Muscle layer of duodenum (tissue), 2 donors: ENCODE results near the gene VTI1A.

Experiments
- H3K27ac ChIP-seq: one replicate; pipeline ENCODE4 v1.7.0; 2013; ENCODE audit warnings: mild to moderate bottlenecking, low read length
- H3K27me3 ChIP-seq: one replicate; pipeline ENCODE4 v1.7.0; 2013; ENCODE audit warnings: low read depth, mild to moderate bottlenecking, control low read depth, low read length
- H3K36me3 ChIP-seq, 2 donors: one replicate each; pipeline ENCODE4 v1.7.0; 2013; ENCODE audit warnings: low read length in 2 of 2, control low read depth in 1 of 2, mild to moderate bottlenecking in 1 of 2; ENCODE audit not compliant: insufficient read depth in 2 of 2, control insufficient read depth in 1 of 2
- H3K4me1 ChIP-seq, 2 donors: one replicate each; pipeline ENCODE4 v1.7.0; 2013; ENCODE audit warnings: low read length in 2 of 2, mild to moderate bottlenecking in 2 of 2, control low read depth in 1 of 2, moderate library complexity in 1 of 2; ENCODE audit not compliant: insufficient read depth in 2 of 2, control insufficient read depth in 1 of 2
- H3K4me3 ChIP-seq, 2 donors: one replicate each; pipeline ENCODE4 v1.7.0; 2013; ENCODE audit warnings: low read length in 2 of 2, low read depth in 1 of 2, mild to moderate bottlenecking in 1 of 2
- H3K9me3 ChIP-seq, 2 donors: one replicate each; pipeline ENCODE4 v1.7.0; 2013; ENCODE audit warnings: low read length in 2 of 2, control low read depth in 1 of 2, mild to moderate bottlenecking in 1 of 2; ENCODE audit not compliant: control insufficient read depth in 1 of 2
- donor health status: healthy.

VTI1A gene

DNA sequence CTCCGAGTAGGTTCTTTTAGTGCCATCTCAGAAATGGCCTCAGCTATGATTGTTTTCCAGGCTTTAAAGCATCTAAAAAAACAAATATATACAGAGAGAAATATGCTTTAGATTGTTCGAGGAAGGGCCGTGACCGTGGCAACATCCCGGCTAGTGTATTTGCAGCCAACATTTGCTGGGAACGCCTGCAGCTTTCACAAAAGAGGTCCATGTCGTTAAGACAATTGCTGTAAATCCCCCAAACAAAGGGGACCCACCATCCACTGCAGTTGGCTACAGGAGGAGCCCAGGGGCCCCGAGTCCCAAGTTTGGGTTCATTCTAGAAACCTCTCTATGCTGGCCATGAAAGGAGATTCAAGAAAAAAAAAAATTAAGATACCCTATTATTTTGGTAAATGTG lies 350.2 kb downstream of the VTI1A start:
- H3K36me3 ChIP-seq = no peaks in the 10 kb centered on the region
- no peaks in the 10 kb centered on the region for H3K27me3 ChIP-seq
- H3K27ac ChIP-seq = no peak overlapping the region
- no peak overlapping the region for H3K4me3 ChIP-seq
- H3K4me1 ChIP-seq = no peaks in the 10 kb centered on the region
- H3K9me3 ChIP-seq = no peaks in the 10 kb centered on the region

- Histone ChIP-seq H3K27ac (no peak overlapping the region), H3K4me1 (no peaks in the 10 kb centered on the region), H3K4me3 (no peak overlapping the region), H3K9me3 (no peaks in the 10 kb centered on the region), H3K36me3 (no peaks in the 10 kb centered on the region), H3K27me3 (no peaks in the 10 kb centered on the region)
Measured at GRCh38 chr10:112797855-112798254, 350.8 kb downstream of the VTI1A start.

GRCh38 chr10:112799038-112799437 lies 352.0 kb downstream of the VTI1A start:
- no peak overlapping the region for H3K27ac ChIP-seq
- no peaks in the 10 kb centered on the region for H3K27me3 ChIP-seq
- no peaks in the 10 kb centered on the region for H3K36me3 ChIP-seq
- no peak overlapping the region for H3K4me3 ChIP-seq
- H3K9me3 ChIP-seq = no peaks in the 10 kb centered on the region
- H3K4me1 ChIP-seq = no peaks in the 10 kb centered on the region

- H3K9me3 ChIP-seq = no peaks in the 10 kb centered on the region
- H3K27ac ChIP-seq = no peak overlapping the region
- H3K27me3 ChIP-seq = no peaks in the 10 kb centered on the region
- no peaks in the 10 kb centered on the region for H3K4me1 ChIP-seq
- no peaks in the 10 kb centered on the region for H3K36me3 ChIP-seq
- no peak overlapping the region for H3K4me3 ChIP-seq
Measured at GRCh38 chr10:112799726-112800510, 352.9 kb downstream of the VTI1A start.

DNA sequence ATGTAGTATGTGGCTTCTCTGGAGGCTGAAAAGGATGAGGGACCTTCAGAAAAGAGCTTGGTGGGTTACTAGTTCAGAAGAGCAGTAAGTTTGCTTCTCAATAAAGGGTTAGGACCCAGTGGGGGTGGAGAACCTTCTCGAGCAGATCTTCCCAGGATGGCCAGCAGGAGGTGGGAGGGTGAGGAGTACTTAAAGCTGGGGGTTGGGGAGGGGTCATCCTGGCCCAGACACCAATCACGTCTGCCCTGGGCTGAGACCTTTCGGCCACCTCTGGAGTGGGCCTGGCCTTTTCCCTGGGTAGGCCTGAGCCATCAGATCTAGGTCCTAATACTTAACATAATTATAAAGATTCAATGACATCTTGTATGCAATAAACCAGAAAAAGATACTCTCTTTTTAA lies 354.0 kb downstream of the VTI1A start:
- no peaks in the 10 kb centered on the region for H3K27me3 ChIP-seq
- H3K4me1 ChIP-seq = no peaks in the 10 kb centered on the region
- H3K27ac ChIP-seq = no peak overlapping the region
- no peak overlapping the region for H3K4me3 ChIP-seq
- no peaks in the 10 kb centered on the region for H3K36me3 ChIP-seq
- H3K9me3 ChIP-seq = no peaks in the 10 kb centered on the region

DNA sequence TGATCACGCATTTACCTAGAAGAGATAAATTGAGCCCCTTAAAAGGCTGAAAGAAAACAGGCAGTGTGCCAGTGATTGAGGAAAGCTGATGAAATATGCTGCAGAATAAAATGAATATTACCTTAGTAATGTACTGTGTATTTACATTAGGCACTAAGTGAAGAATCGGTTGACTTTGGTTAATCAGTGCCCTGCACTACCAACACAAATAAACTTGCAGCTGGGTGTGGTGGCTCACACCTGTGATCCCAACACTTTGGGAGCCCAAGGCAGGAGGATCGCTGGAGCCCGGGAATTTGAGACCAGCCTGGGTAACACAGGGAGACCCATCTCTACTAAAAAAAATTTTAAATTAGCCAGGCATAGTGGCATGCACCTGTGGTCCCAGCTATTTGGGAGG lies 354.7 kb downstream of the VTI1A start:
- no peak overlapping the region for H3K27ac ChIP-seq
- H3K9me3 ChIP-seq = no peaks in the 10 kb centered on the region
- no peaks in the 10 kb centered on the region for H3K27me3 ChIP-seq
- H3K4me1 ChIP-seq = no peaks in the 10 kb centered on the region
- no peak overlapping the region for H3K4me3 ChIP-seq
- no peaks in the 10 kb centered on the region for H3K36me3 ChIP-seq

- H3K4me1 ChIP-seq = no peaks in the 10 kb centered on the region
- no peak overlapping the region for H3K4me3 ChIP-seq
- H3K27ac ChIP-seq = no peak overlapping the region
- H3K27me3 ChIP-seq = no peaks in the 10 kb centered on the region
- H3K36me3 ChIP-seq = no peaks in the 10 kb centered on the region
- no peaks in the 10 kb centered on the region for H3K9me3 ChIP-seq
Measured at GRCh38 chr10:112802411-112803022, 355.5 kb downstream of the VTI1A start.

DNA sequence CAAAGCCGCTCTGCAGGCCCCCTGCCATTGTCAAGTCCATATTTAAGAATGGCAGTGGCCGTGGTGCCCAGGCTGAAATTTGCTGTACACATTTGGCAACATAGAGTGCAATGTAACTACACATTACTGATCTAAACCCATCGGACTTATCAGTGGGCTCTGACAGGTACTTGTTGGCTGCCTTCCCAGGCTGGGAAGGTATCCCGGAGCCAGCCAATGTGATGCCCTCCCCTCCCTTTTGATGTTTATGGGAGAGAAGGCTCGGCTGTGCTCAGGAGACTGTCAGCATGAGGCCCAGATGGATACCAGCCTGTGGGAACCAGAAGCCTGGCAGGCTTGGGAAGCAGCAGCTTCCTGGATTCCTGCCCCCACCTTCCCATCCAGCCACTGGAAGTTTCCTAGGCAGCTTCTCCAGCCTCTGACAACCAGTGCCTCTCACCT lies 357.0 kb downstream of the VTI1A start:
- no peaks in the 10 kb centered on the region for H3K9me3 ChIP-seq
- H3K4me1 ChIP-seq = no peaks in the 10 kb centered on the region
- no peak overlapping the region for H3K4me3 ChIP-seq
- no peaks in the 10 kb centered on the region for H3K27me3 ChIP-seq
- no peak overlapping the region for H3K27ac ChIP-seq
- no peaks in the 10 kb centered on the region for H3K36me3 ChIP-seq

DNA sequence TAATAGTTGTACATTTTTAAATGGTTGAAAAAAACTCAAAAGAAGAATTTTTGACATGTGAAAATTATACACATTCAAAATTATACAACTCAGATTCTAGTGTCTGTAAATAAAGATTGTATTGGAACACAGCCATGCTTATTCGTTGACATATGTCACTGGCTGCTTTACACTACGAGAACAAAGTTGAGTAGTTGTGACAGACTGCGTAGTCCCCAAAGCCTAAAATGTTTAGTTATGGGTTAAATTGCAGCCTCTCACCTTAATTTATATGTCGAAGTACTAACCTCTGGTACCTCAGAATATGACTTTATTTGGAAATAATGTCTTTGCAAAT lies 358.2 kb downstream of the VTI1A start:
- H3K36me3 ChIP-seq = no peaks in the 10 kb centered on the region
- H3K4me1 ChIP-seq = no peaks in the 10 kb centered on the region
- no peak overlapping the region for H3K27ac ChIP-seq
- H3K9me3 ChIP-seq = no peaks in the 10 kb centered on the region
- H3K4me3 ChIP-seq = no peak overlapping the region
- H3K27me3 ChIP-seq = no peaks in the 10 kb centered on the region

GRCh38 chr10:112805701-112806100 lies 358.7 kb downstream of the VTI1A start:
- no peaks in the 10 kb centered on the region for H3K4me1 ChIP-seq
- H3K9me3 ChIP-seq = no peaks in the 10 kb centered on the region
- H3K36me3 ChIP-seq = no peaks in the 10 kb centered on the region
- H3K27ac ChIP-seq = no peak overlapping the region
- no peaks in the 10 kb centered on the region for H3K27me3 ChIP-seq
- no peak overlapping the region for H3K4me3 ChIP-seq

DNA sequence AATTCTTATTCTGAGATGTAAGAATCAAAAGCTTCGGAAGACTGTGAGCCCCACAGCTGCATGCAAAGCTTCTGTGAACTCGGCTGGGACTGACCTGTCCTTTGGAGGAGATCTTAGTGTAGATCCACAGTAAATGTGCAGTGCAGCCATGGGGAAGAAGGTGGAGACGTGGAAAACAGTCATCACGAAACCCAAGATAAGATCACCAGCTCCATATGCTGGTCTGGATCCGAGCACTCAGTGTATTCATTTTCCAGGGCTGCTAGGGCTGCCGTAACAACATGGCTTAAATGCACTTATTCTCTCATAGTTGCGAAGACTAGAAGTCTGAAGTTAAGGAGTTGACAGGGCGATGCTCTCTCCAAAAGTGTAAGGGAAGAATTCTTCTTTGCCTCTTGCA lies 360.0 kb downstream of the VTI1A start:
- peaks cover under 1% of the 10 kb centered on the region in 2 donors for H3K4me1 ChIP-seq
- no peaks in the 10 kb centered on the region for H3K27me3 ChIP-seq
- no peak overlapping the region for H3K27ac ChIP-seq
- H3K4me3 ChIP-seq = no peak overlapping the region
- no peaks in the 10 kb centered on the region for H3K36me3 ChIP-seq
- H3K9me3 ChIP-seq = no peaks in the 10 kb centered on the region

DNA sequence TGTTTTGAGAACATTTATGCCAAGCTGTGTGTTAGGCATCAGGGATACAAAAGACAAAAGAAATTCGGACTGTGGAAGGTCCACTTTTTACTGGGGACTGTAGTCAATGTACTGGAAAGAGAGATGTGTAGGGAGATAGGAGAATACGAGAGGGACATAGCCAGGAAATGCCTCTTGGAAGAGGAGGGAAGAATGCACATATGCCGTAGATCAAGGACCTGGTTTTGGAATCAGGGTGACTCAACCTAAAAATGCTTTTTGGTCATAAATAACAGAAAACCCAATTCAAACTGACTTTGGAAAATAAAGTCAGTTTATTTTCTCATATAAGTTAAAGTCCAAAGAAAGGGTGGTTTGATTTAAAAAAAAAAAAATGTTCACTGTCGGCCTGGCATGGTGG lies 362.7 kb downstream of the VTI1A start:
- Histone ChIP-seq H3K4me3 (no peak overlapping the region), H3K9me3 (no peaks in the 10 kb centered on the region), H3K27me3 (no peaks in the 10 kb centered on the region), H3K36me3 (no peaks in the 10 kb centered on the region), H3K27ac (no peak overlapping the region), H3K4me1 (peaks cover 4 to 5% of the 10 kb centered on the region in 2 donors)
